CD4-positive, alpha-beta T cell treated with Interleukin-6 for 4 hours (primary cell): ENCODE data around the gene ZNF737.
"Not testable (repeated sequence)": the region's sequence is repeated elsewhere in the genome, so short reads cannot be mapped to it uniquely, and the experiment has no call there.

ENCODE experiments used
- DNase-seq: peaks from one replicate; pipeline ENCODE4 v3.0.0-alpha.2; 2020; ENCODE audit warnings: mixed read lengths

Gene ZNF737

GRCh38 chr19:20565321-20566018 lies at the start of gene ZNF737:
Gene ZNF737, minus strand, starts transcription at chr19:20565781. Its CDS starts 141 bp downstream, at chr19:20565640.
- DNase-seq, result peak; percentile 94

DNA sequence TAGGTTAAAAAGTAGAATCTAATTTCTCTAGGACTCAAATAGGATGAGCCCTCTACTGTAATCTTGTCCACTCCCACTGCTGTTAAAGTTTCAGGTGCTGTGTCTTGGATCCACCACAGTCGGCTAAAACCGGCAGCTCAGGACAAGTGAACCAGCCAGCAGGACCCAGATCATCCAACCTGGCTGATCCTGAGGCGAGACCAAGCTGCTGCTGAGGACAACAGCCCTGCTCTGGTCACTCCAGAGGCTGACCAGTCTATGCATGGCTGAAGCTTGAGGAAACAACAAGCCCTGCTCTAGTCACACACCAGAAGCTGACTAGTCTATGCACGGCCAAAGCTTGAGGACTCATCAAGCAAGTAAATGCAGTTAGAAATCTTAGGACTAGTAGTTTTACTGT lies 49.4 kb upstream of the ZNF737 start:
- not testable (repeated sequence) for DNase-seq

DNA sequence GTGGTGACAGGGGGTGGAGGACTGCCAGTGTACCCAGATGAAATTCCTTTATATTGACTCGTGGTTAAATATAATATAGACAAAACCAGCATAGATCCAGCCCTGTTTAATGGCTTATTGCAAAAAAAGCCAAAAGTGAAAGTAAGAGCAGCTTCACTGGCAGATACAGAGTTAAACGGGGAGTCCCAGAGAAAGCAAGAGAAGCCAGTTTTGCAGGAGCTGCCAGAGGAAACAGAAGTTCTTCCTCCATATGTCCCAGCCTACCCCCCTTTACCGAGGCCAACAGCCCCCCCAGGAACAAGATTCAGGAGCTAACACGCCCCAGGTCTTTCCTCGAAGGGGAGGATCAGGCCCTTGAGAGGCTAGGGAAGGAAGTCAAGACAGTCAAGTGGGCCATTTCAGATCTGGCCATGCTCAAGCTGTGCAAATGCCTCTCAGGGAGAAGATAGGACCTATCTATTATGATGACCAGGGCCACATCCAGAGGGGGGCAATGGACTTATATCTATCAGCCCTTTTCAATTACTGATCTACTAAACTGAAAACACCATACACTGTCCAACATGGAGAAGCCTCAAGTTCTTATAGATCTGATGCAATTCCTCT lies 47.2 kb upstream of the ZNF737 start:
- no peak for DNase-seq

GRCh38 chr19:20611866-20612265 lies 46.3 kb upstream of the ZNF737 start:
- DNase-seq, result no peak

- no peak for DNase-seq
These were observed 42.4 kb upstream of the ZNF737 start for GRCh38 chr19:20607943-20608342.

DNA sequence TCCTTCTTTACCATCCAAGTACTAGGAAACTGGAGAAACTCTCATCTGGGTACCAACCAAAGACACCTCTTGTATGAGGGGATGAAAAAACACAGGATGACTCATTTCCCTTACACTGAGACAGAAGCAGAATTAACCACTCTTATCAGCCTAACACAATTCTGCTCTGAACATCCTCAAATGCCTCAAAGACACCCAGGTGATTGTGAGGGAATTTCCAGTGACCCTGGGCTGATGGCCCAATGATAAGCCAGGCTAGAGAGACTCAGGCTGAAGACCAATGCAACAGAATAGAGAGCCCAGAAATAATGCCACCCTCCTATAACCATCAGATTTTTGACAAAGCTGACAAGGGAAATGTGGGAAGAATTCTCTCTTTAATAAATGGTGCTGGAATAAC lies 7.0 kb downstream of the ZNF737 start:
- DNase-seq, result no peak

DNA sequence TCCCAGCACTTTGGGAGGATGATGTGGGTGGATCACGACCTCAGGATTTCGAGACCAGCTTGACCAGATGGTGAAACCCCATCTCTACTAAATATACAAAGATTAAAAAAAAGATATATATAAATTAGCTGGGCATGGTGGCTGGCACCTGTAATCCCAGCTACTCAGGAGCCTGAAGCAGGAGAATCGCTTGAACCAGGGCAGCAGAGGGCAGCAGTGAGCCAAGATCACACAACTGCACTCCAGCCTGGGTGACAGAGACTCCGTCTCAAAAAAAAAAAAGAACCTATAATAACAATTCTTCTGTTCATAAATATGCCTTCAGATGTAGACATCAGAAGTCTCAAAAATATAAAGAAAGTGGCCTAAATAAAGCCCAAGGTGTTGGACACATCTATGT lies 7.6 kb downstream of the ZNF737 start:
- no peak for DNase-seq

- not testable (repeated sequence) for DNase-seq
These were observed 20.8 kb downstream of the ZNF737 start for GRCh38 chr19:20544667-20545333.

GRCh38 chr19:20530303-20530702 lies 35.3 kb downstream of the ZNF737 start:
- not testable (repeated sequence) for DNase-seq

GRCh38 chr19:20513189-20513904 lies 52.2 kb downstream of the ZNF737 start:
- peak; percentile 9 for DNase-seq

DNA sequence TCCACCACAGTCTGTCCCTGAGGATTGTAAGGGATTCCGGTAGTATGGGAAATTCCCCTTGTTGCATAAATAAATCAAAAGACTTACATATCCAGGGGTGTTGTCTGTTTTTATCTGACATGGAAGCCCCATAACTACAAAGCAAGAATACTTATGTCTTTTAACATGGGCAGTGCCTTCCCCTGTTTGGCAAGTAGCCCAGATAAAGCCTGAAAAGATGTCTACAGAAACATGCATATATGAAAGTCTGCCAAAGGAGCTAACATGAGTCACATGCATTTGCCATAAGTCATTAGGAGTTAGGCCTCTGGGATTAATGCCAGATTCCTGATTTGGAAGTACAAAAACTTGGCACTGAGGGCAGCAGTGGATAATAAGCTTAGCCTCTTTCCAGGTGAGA lies 62.1 kb downstream of the ZNF737 start:
- DNase-seq, result no peak
